ENCODE results near the gene ETV2.
A peak's percentile ranks its signal among the peaks of the same experiment; 100 is the strongest.
"Not testable (repeated sequence)": the region's sequence is repeated elsewhere in the genome, so short reads cannot be mapped to it uniquely, and the experiment has no call there.

The ETV2 gene, protein sequence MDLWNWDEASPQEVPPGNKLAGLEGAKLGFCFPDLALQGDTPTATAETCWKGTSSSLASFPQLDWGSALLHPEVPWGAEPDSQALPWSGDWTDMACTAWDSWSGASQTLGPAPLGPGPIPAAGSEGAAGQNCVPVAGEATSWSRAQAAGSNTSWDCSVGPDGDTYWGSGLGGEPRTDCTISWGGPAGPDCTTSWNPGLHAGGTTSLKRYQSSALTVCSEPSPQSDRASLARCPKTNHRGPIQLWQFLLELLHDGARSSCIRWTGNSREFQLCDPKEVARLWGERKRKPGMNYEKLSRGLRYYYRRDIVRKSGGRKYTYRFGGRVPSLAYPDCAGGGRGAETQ

GRCh38 chr19:35641515-35642151 is at the start of gene ETV2:
Gene ETV2 (plus strand): TSS chr19:35641745. CDS start chr19:35642461, 716 bp downstream.
- DNase-seq (ENCODE audit: low read depth, low spot score), result no peak

DNA sequence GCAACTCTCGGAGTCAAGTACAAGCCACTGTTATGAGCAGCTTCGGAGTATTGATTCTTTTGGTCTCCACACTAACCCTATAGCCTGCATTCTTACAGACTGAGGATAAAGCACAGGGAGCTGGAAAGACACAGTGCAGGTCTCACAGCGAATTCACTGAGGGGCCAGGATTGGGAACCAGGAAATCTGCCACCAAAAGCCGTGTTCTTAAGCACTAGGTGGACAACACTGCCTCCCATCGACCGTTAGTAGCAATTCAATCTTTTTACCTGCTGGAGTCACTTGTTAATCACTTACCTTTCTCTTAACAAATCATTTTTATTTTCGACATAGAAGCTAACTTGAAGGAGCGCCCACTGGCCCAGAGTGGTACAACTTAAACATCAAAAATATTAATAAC is 49.3 kb upstream of the ETV2 start:
- no peak for DNase-seq (ENCODE audit: low read depth, low spot score)

GRCh38 chr19:35595026-35595425 is 46.5 kb upstream of the ETV2 start:
- not testable (repeated sequence) for DNase-seq (ENCODE audit: low read depth, low spot score)

GRCh38 chr19:35595928-35596327 is 45.6 kb upstream of the ETV2 start:
- no peak for DNase-seq (ENCODE audit: low read depth, low spot score)

GRCh38 chr19:35596366-35596999 is 45.1 kb upstream of the ETV2 start:
- no peak for DNase-seq (ENCODE audit: low read depth, low spot score)

GRCh38 chr19:35601971-35602370 is 39.6 kb upstream of the ETV2 start:
- DNase-seq (ENCODE audit: low read depth, low spot score), result no peak

GRCh38 chr19:35604436-35604835 is 37.1 kb upstream of the ETV2 start:
- DNase-seq (ENCODE audit: low read depth, low spot score), result not testable (repeated sequence)

- DNase-seq (ENCODE audit: low read depth, low spot score), result not testable (repeated sequence)
Measured at GRCh38 chr19:35607170-35607569, 34.4 kb upstream of the ETV2 start.

DNA sequence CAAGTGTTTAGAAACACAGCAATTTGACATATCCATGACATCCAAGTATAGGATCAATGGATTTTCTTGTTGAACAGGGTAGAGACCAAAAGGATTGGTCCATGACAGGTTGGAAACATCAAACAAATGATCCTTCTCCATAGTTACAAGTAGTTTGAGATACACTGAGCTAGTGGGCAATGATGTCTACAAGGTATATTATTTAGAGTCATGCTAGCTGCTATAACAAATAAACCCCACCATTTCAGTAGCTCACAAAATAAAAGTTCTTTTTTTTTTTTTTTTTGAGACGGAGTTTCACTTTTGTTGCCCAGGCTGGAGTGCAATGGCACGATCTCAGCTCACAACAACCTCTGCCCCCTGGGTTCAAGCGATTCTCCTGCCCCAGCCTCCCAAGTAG is 33.9 kb upstream of the ETV2 start:
- DNase-seq (ENCODE audit: low read depth, low spot score), result no peak

- no peak for DNase-seq (ENCODE audit: low read depth, low spot score)
Measured at GRCh38 chr19:35608251-35608650, 33.3 kb upstream of the ETV2 start.

GRCh38 chr19:35609851-35610353 is 31.6 kb upstream of the ETV2 start:
- no peak for DNase-seq (ENCODE audit: low read depth, low spot score)

DNA sequence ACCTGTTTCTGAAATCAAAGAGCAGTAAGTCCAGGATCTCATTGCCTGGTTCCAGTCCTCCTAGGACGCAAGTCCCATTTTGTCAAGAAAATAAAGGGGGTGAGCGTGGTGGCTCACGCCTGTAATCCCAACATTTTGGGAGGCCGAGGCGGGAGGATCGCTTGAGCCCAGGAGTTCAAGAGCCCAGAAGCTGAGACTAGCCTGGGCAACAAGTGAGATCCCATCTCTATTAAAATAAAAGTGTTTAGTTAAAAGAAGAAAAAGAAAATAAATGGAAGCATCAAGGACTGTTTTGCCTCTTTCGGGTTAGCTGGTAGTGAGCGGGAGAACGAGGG is 29.4 kb upstream of the ETV2 start:
- DNase-seq (ENCODE audit: low read depth, low spot score), result no peak

- DNase-seq (ENCODE audit: low read depth, low spot score), result peak; percentile 86
Measured at GRCh38 chr19:35612559-35613321, 28.8 kb upstream of the ETV2 start, which contains the start of gene HAUS5. Gene HAUS5 (plus strand): TSS chr19:35612735. CDS start chr19:35612795, 60 bp downstream.

- no peak for DNase-seq (ENCODE audit: low read depth, low spot score)
Measured at GRCh38 chr19:35613574-35613973, 28.0 kb upstream of the ETV2 start.

- no peak for DNase-seq (ENCODE audit: low read depth, low spot score)
Measured at GRCh38 chr19:35615036-35615435, 26.5 kb upstream of the ETV2 start.

DNA sequence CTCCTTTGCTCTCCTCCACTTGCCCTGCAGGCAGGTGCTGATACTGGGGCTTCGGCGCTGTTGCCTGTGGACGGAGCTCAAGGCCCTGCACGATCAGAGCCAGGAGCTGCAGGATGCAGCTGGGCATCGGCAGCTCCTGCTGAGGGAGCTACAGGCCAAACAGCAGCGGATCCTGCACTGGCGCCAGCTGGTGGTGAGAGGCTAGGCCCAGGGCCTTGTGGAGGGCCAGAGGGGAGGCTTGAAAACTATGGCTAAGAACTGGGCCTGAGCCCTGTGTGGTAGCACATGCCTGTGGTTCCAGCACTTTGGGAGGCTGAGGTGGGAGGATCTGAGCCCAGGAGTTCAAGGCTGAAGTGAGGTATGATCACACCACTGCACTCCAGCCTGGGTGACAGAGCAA is 22.7 kb upstream of the ETV2 start:
- no peak for DNase-seq (ENCODE audit: low read depth, low spot score)

- DNase-seq (ENCODE audit: low read depth, low spot score), result no peak
Measured at GRCh38 chr19:35619290-35619923, 22.1 kb upstream of the ETV2 start.

DNA sequence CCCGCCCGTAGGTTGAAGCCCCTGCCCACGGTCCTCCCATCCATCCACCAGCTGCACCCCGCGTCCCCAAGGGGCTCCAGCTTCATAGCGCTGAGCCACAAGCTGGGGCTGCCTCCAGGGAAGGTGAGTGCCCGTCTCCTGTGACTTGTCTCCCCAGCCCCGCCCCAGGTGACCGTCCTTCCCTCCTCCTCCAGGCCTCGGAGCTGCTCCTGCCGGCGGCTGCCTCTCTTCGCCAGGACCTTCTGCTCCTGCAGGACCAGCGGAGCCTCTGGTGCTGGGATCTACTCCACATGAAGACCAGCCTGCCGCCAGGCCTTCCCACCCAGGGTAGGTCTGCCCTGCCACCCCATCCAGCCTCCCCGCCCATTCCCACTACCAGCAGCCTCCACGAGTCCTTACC is 21.5 kb upstream of the ETV2 start:
- DNase-seq (ENCODE audit: low read depth, low spot score), result no peak

- DNase-seq (ENCODE audit: low read depth, low spot score), result no peak
Measured at GRCh38 chr19:35621708-35622107, 19.8 kb upstream of the ETV2 start.

- DNase-seq (ENCODE audit: low read depth, low spot score), result no peak
Measured at GRCh38 chr19:35622750-35623149, 18.8 kb upstream of the ETV2 start.

GRCh38 chr19:35623327-35624010 is 18.1 kb upstream of the ETV2 start:
- no peak for DNase-seq (ENCODE audit: low read depth, low spot score)
